ENCODE data around the gene CD47. TPM values are rescaled to one million over a fixed set of nuclear protein-coding genes. Genes with fewer than 3 reads are reported as not detected.

Gene CD47
- total and polyA plus RNA-seq, 12 donors = 17.9 to 76.3 (median 47.6) TPM

- no peak for ATAC-seq
- H3K9me3 ChIP-seq = no peaks in the 10 kb centered on the region
- H3K27me3 ChIP-seq = no peaks in the 10 kb centered on the region
- H3K27ac ChIP-seq = no peak overlapping the region
- H3K4me1 ChIP-seq = peaks cover 0 to 11% (median 8%) of the 10 kb centered on the region in 9 donors
- H3K4me3 ChIP-seq = no peak overlapping the region
- DNase-seq = no peak
- intact Hi-C loops (cut with DNase I) = no loop called here
- no peak for TF ChIP-seq CTCF (IDR thresholded peaks at IDR 0.05)
- H3K36me3 ChIP-seq = no peaks in the 10 kb centered on the region
Observed at GRCh38 chr3:108106449-108106848, 15.6 kb upstream of the CD47 start.

- intact Hi-C loops (cut with DNase I) = no loop called here
- Histone ChIP-seq H3K36me3 (no peaks in the 10 kb centered on the region), H3K27me3 (no peaks in the 10 kb centered on the region), H3K9me3 (no peaks in the 10 kb centered on the region), H3K4me3 (no peak overlapping the region), H3K27ac (no peak overlapping the region), H3K4me1 (peaks cover 0 to 15% (median 8%) of the 10 kb centered on the region in 9 donors)
- DNase-seq = no peak
- 93 to 94% methylated on average over 3 of the region's 3 CpGs for WGBS, 2 donors
- no peak for ATAC-seq
- TF ChIP-seq CTCF (IDR thresholded peaks at IDR 0.05) = no peak
Observed at GRCh38 chr3:108106031-108106430, 15.2 kb upstream of the CD47 start.

- Histone ChIP-seq H3K27ac (peak overlapping the region in 3 of 10 donors; percentile 7 to 45 (median 37)), H3K9me3 (no peaks in the 10 kb centered on the region), H3K4me3 (no peak overlapping the region), H3K27me3 (no peaks in the 10 kb centered on the region), H3K36me3 (no peaks in the 10 kb centered on the region), H3K4me1 (peaks cover 0 to 33% (median 8%) of the 10 kb centered on the region in 9 donors)
- peak in 3 of 9 donors; percentile 18 to 24 (median 21) for TF ChIP-seq CTCF (IDR thresholded peaks at IDR 0.05)
- peak in 1 of 2 donors; percentile 62 for DNase-seq
- intact Hi-C loops (cut with DNase I) = loop anchor here in 1 of 10 donors (5.0 kb wide), 1 partner anchor 108 kb away; no protein-coding TSS in a partner anchor
- ATAC-seq = peak; percentile 40 to 88 (median 75)
- 37 to 44% methylated on average over 11 of the region's 11 CpGs for WGBS, 2 donors
Observed at GRCh38 chr3:108103886-108104797, 13.3 kb upstream of the CD47 start.

GRCh38 chr3:108103040-108103751, 12.4 kb upstream of the CD47 start:
- H3K36me3 ChIP-seq = no peaks in the 10 kb centered on the region
- TF ChIP-seq CTCF (IDR thresholded peaks at IDR 0.05) = no peak
- H3K27ac ChIP-seq = no peak overlapping the region
- no peaks in the 10 kb centered on the region for H3K9me3 ChIP-seq
- no peaks in the 10 kb centered on the region for H3K27me3 ChIP-seq
- no peak for ATAC-seq
- no peak overlapping the region for H3K4me3 ChIP-seq
- no peak for DNase-seq
- intact Hi-C loops (cut with DNase I) = loop anchor here in 1 of 10 donors (5.0 kb wide), 1 partner anchor 109 kb away; no protein-coding TSS in a partner anchor
- H3K4me1 ChIP-seq = peaks cover 0 to 36% (median 8%) of the 10 kb centered on the region in 9 donors
- 87 to 88% methylated on average over 7 of the region's 7 CpGs for WGBS, 2 donors
